ENCODE results near the gene NUP153.
"Not testable (repeated sequence)": the region's sequence is repeated elsewhere in the genome, so short reads cannot be mapped to it uniquely, and the experiment has no call there.

NUP153 gene

DNA sequence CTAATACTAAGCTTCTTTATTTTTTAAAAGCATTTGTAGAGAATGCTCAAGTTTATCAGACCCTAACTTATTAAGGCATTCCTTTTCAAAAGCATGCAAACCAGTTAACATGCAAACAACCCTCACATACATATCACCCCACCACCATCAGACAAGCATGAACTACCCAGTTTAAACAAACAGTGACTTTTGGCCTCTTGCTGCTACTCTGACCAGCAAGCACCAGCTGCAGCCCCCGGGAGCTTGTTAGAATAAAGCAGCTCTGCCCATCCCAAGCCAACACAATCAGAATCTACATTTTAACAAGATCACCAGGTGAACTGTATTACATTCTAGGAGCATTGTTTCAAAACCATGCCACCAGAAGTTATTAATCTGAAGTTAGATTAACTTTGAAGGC lies 5.9 kb upstream of the NUP153 start:
- no peak for DNase-seq

DNA sequence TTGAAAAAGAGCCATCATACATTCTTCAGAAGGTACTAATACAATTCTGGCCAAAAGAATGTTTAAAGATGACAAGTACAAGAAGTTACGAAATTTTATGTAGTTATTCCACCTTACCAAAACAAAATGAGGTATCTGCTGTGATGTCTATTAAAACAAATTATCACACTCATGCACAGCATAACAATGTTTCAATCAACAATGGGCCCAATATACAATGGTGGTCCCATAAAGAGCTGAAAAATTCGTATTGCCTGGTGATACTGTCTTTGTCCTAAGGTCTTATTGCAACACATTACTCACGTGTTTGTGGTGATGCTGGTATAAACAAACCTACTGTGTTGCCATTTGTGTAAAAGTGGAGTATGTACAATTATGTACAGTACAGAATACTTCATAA lies 3.6 kb upstream of the NUP153 start:
- no peak for DNase-seq

GRCh38 chr6:17709476-17709875 lies 2.8 kb upstream of the NUP153 start:
- DNase-seq = no peak

GRCh38 chr6:17708035-17708434 lies 1.3 kb upstream of the NUP153 start:
- DNase-seq = not testable (repeated sequence)

GRCh38 chr6:17707371-17707651 lies 586 bp upstream of the NUP153 start:
- DNase-seq = no peak

GRCh38 chr6:17705778-17706579 lies 746 bp downstream of the NUP153 start:
- DNase-seq = peak; percentile 71 to 76

DNA sequence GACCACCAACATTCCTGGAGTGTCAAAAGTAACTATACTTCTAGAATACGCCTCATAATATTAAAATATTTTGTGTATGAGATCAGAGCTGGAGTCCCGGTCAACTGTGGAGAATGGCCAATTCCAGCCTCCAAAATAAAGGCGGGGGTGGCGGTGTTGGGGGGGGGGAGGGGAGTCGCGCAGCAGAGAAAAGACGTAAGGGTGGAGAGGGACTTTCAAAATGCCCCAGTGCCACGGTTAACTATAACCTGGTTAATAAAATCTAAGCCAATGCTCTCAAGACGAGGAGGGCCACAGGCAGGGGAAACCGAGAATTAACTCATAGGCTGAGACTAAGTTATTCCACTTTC lies 1.3 kb downstream of the NUP153 start:
- DNase-seq = no peak

DNA sequence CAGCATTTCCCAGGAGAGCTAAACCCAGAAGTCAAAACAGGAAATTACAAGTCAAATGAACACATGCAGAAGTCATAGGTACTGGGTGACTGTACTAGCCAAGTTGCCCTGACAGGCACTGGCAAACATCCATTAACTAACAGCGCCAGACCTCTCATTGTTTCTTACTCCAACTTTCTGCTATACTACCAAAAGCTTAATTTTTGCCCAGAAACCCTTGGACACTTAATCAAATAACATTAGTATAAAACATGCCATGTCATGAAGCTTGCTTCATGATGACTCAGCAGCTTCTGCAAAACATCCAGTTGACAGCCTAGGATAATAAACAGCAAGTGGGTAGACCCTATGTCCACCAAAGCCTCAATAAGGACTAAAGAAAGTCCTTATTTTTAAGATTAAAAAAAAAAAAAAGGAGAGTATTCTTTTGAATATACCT lies 3.5 kb downstream of the NUP153 start:
- no peak for DNase-seq

GRCh38 chr6:17700421-17701416 lies 6.0 kb downstream of the NUP153 start:
- DNase-seq = no peak

DNA sequence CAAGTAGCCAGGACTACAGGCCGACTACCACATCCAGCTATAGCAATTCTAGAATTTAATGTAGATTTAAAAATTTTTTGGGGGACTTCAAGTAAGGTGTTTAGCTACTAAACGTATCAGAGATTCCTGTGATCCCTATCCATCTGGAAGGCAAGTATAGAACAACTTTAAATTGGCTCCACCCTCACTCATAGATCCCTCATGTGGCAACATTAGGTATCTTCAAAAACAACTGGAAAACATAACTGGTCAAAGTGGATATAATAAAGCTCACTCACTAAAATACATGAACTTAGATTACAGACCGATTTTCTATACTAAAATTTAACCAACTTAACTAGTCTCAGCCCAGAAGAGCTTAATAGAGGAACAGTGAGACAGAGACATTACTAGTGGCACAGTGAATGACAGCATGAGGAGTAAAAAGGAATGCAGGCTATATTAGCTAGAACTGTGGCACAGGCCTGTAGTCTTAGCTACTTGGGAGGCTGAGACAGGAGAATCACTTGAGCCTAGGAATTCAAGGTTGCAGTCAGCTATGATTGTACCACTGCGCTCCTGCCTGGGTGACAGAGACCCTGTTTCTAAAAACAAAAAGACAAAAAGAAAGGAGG lies 14.7 kb downstream of the NUP153 start:
- no peak for DNase-seq

- DNase-seq = peak in 1 of 2 experiments; percentile 82
Observed at GRCh38 chr6:17688481-17688880, 18.2 kb downstream of the NUP153 start.

GRCh38 chr6:17687136-17687535 lies 19.6 kb downstream of the NUP153 start:
- DNase-seq = no peak

- no peak for DNase-seq
Observed at GRCh38 chr6:17684134-17684533, 22.6 kb downstream of the NUP153 start.

DNA sequence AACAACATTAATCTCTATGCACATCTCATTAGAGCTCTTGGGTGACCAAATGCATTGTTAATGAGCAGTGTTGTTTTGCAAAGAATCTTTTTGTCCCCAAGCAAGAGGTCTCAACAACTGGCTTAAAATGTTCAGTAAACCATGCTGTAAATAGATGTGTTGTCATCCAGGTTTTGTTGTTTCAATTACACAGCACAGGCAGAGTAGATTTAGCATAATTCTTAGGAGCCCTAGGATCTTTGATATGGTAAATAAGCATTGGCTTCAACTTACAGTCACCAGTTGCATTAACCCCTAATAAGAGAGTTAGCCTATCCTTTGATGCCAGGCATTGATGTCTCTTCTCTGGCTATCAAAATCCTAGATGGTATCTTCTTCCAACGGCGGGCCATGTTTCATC lies 23.3 kb downstream of the NUP153 start:
- DNase-seq = no peak

GRCh38 chr6:17679726-17680125 lies 27.0 kb downstream of the NUP153 start:
- no peak for DNase-seq

- no peak for DNase-seq
Observed at GRCh38 chr6:17677602-17678001, 29.1 kb downstream of the NUP153 start.

DNA sequence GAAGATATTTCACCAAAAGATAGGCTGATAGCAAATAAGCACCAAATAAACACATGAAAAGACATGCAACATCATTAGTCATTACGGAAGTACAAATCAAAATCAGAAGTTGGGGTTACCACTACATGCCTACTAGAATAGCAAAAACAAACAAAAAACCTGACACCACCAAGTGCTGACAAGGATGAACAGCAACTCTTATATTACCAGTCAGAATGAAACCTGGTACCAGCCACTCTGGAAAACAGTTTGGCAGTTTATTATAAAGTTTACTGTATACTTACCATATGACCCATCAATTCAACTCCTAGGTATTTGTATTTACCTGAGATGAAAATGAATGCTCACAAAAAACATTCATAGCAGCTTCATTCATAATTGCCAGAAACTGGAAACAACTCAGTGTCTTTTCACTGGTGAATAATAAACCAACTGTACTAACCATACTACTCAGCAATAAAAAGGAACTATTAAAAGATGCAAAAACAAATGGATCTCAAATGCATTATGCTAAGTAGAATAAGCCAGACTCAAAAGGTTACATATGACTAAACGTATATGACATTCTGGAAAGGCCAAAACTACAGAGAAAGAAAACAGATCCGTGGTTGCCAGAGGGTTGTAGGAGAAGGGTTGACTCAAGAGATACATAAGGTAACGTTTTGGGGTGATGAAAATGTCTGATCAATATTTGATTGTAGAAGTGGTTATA lies 33.0 kb downstream of the NUP153 start:
- DNase-seq = no peak

- DNase-seq = no peak
Observed at GRCh38 chr6:17672064-17672718, 34.5 kb downstream of the NUP153 start.

DNA sequence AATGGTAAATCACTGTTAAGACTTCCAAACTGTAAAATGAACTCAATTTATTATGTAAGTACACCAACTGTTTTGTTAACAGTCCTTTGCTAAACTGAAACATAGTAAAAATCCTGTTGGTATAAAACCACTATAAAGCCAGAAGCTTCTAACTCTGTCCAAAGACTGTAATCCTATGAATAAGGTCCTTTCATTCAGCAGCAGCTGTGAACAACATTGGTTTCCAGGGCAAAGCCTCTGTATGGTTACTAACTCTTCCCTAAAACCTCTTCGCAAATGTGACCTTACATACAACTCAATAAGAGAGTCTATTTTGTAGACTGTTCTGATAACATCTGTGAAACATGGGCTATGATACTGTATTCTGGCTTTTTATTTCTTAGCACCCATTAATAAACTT lies 40.1 kb downstream of the NUP153 start:
- DNase-seq = no peak

DNA sequence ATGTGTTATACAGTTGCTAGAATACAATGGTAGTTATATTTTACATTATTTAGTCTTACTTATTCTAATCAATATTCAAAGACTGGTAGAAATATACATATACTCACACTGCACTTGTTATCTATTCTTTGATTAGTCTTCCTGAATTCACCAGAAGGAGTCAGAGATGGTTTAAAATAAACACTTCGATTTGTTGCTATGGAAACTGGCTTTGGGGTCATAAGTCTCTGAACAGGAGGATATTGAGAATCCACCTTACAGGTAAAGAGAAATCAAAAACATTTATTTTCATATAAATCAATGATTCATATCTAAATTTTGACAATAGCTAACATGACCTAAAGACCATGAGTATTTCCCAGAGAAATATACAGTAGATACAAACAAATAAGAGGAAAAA lies 41.6 kb downstream of the NUP153 start:
- DNase-seq = no peak

DNA sequence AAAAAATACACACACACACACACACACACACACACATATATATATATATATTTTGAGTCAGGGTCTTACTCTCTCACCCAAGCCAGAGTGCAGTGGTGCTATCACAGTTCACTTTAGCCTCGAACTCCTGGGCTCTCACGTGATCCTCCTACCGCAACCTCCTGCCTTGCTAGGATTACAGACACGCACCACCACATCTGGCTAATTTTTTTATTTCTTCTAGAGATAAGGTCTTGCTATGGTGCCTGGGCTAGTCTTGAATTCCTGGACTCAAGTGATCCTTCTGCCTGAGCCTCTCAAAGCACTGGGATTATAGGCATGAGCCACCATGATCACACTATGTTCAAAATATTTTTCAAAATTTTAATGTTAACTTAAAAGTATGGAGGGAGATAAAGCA lies 43.5 kb downstream of the NUP153 start:
- DNase-seq = no peak

GRCh38 chr6:17662585-17662984 lies 44.1 kb downstream of the NUP153 start:
- DNase-seq = no peak

DNA sequence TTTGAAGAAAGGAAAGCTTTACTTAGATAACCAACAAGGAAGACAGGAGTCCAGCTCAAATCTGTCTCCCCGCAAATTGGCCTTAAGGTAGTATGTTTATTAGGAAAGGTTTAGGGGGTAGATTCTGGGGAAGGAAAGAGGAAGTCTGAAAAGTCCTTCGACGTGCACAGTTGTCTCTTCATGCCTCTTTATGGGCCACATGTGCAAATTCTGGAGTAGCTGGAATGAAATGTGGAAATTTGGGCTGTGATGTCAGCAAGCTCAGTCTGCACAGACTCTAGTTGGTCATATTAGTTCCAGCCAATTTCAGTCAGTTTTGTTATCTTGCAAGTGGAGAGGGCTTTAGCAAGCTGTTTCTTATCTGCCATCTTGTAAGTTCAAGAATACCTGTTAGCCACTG lies 50.1 kb downstream of the NUP153 start:
- DNase-seq = no peak
